HUES6 (cell line): ENCODE results near the gene CTNND2.

Experiments used
- H3K27ac ChIP-seq: 2 replicates; pipeline ENCODE4 v1.7.0; 2013; ENCODE audit warnings: low read depth, mild to moderate bottlenecking, low read length, inconsistent platforms
- H3K27me3 ChIP-seq: 2 replicates; pipeline ENCODE4 v1.6.1; 2013; ENCODE audit warnings: low read length; ENCODE audit not compliant: control insufficient read depth, insufficient read depth
- H3K36me3 ChIP-seq: 2 replicates; pipeline ENCODE4 v1.6.1; 2013; ENCODE audit warnings: low read length; ENCODE audit not compliant: control insufficient read depth, insufficient read depth
- H3K4me1 ChIP-seq: 2 replicates; pipeline ENCODE4 v1.6.1; 2013; ENCODE audit warnings: low read length; ENCODE audit not compliant: control insufficient read depth, insufficient read depth
- H3K4me3 ChIP-seq: 2 replicates; pipeline ENCODE4 v1.5.1; 2013; ENCODE audit warnings: low read depth, low read length
- H3K9ac ChIP-seq: one replicate; pipeline ENCODE4 v1.6.1; 2013; ENCODE audit warnings: mild to moderate bottlenecking, low read length
- H3K9me3 ChIP-seq: 2 replicates; pipeline ENCODE4 v1.6.1; 2013; ENCODE audit warnings: low read depth, low read length; ENCODE audit not compliant: control insufficient read depth, insufficient read depth

The CTNND2 gene

DNA sequence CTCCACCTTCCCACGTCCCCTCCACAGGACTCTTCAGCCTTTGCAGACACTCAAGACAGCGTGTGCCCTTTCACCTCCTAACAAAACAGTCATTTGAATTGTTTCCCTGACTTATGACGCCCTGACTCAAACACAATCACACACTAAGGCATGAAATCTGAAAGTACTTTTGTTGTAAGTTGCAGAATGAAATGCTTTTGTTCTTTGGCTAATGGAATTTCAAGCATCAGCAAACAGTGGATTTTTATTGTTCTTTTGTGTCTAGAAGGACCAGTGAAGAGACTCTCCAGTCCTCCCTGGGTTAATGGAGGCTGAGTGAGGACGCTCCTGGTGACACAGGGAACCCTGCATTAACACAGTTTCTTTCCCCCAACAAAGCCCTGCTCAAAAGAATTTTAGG, 380.1 kb downstream of the CTNND2 start:
- Histone ChIP-seq H3K9ac (no peak overlapping the region), H3K9me3 (no peaks in the 10 kb centered on the region), H3K36me3 (no peaks in the 10 kb centered on the region), H3K4me1 (peaks cover 22% of the 10 kb centered on the region), H3K27ac (no peak overlapping the region), H3K27me3 (no peaks in the 10 kb centered on the region), H3K4me3 (no peak overlapping the region)

- Histone ChIP-seq H3K9ac (no peak overlapping the region), H3K27me3 (no peaks in the 10 kb centered on the region), H3K4me3 (no peak overlapping the region), H3K9me3 (no peaks in the 10 kb centered on the region), H3K4me1 (peaks cover 18% of the 10 kb centered on the region), H3K36me3 (no peaks in the 10 kb centered on the region), H3K27ac (no peak overlapping the region)
Measured at GRCh38 chr5:11522796-11523195, 381.4 kb downstream of the CTNND2 start.

DNA sequence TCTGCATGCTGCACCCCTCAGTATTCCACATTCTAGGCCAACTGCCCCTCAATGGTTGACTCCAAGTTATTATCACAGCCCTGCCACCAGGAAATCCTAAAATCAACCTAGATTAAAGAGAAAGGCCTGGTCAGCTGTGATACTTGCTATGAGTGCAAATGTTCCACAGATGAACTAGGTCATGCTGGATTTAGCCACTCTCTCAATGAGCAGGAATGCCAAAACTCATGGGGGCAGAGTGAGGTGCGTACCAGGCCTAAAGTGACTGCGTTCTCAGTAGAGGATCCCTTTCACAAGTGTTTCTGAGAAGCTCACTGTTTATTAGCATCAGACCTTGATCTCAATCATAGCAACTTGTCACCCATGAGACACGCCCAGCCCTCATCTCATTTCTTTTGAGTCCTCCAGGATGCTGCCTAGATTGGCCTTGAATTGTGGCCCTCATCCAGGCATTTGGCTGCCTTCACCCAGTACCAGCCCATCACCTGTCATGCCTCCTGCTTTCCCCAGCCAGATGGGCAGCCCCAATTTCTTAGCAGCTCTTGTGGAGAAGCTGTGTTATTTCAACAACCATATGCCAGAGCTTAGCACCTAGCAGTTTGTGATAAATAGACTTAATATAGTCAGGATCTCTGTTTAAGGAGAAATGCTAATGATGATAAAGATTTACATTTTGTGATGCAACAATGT, 383.9 kb downstream of the CTNND2 start:
- Histone ChIP-seq H3K4me1 (peaks cover 15% of the 10 kb centered on the region), H3K9ac (no peak overlapping the region), H3K4me3 (no peak overlapping the region)

DNA sequence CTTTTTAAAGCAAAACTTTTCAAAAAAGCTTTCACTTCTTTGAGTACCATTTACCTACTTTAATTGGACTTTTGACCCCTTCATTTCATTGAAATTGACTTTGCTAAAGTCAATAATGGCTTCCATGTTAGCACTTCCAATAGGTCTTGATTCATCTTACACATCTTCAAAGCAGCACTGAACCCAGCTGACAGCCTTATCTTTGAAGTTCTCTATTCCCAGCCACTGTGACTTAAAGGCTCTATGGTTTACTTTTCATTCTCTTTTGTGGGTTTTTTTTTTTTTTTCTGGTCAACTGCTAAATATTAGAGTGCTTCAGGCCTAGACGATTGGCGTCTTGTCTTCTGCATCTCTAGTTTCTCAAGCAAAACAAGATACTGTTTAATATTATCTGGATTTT, 385.0 kb downstream of the CTNND2 start:
- H3K27me3 ChIP-seq, result no peaks in the 10 kb centered on the region
- no peaks in the 10 kb centered on the region for H3K9me3 ChIP-seq
- no peak overlapping the region for H3K27ac ChIP-seq
- H3K4me1 ChIP-seq, result peaks cover 3% of the 10 kb centered on the region
- no peak overlapping the region for H3K4me3 ChIP-seq
- no peaks in the 10 kb centered on the region for H3K36me3 ChIP-seq
- H3K9ac ChIP-seq, result no peak overlapping the region

More for the DNA sequence above, 383.9 kb downstream of the CTNND2 start:
- H3K27ac ChIP-seq, result no peak overlapping the region
- H3K27me3 ChIP-seq, result no peaks in the 10 kb centered on the region
- no peaks in the 10 kb centered on the region for H3K9me3 ChIP-seq
- no peaks in the 10 kb centered on the region for H3K36me3 ChIP-seq

GRCh38 chr5:11518676-11519075, 385.6 kb downstream of the CTNND2 start:
- H3K27me3 ChIP-seq, result no peaks in the 10 kb centered on the region
- H3K4me3 ChIP-seq, result no peak overlapping the region
- no peak overlapping the region for H3K27ac ChIP-seq
- no peaks in the 10 kb centered on the region for H3K9me3 ChIP-seq
- H3K9ac ChIP-seq, result no peak overlapping the region
- H3K4me1 ChIP-seq, result no peaks in the 10 kb centered on the region; the same call in 1 of the 2 replicates
- H3K36me3 ChIP-seq, result no peaks in the 10 kb centered on the region

DNA sequence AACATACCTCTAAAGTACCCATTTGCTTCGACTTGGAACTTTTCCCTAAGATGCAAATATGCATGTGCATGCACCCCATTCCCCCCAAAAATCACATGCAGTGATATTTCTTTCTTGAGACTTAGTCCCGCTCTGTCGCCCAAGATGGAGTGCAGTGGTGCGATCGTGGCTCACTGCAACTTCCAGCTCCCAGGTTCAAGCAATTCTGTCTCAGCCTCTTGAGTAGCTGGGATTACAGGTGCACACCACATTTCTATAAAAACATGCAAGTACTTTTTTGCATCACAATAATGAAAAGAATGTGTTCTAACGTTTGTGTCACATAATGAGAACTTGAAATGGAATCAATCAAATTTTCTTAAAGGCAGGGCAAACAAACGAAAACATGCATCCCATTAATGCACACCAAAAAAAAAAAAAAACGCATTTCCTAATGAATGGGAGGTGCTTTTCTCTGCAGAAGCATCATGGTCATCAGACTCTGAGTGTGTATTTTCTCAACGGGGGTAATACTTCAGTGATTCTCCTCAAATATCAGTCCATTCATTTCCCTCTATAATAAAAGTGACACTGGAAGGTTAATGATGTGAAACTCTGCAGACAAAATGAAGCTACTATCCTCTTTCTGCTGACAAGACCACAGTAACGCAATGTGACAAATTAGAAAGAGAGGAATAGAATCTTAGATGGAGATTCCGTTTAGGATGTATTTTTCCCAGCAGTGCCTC, 389.4 kb downstream of the CTNND2 start:
- Histone ChIP-seq H3K27ac (no peak overlapping the region), H3K27me3 (no peaks in the 10 kb centered on the region), H3K36me3 (no peaks in the 10 kb centered on the region)

DNA sequence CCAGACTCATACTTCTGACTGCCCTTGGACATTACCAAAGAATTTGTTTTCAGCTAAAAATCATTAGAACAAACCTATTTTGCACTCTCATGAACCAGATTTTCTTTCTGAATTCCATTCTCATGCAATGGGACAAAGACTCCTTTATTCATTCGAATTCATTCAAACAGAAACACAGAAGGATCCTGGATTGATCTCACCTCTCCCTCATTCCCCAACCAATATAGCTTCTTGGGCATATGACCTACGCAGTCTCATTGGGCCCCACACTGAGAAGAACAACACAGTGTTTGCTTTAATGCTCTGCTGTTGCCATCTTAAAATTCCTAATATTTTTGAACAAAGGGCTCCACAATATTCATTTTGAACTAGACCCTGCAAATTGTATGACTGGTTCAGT, 392.4 kb downstream of the CTNND2 start:
- Histone ChIP-seq H3K27ac (no peak overlapping the region), H3K4me3 (no peak overlapping the region)

More for the DNA sequence above, 389.4 kb downstream of the CTNND2 start:
- H3K4me1 ChIP-seq, result no peaks in the 10 kb centered on the region; the same call in 1 of the 2 replicates
- H3K9me3 ChIP-seq, result no peaks in the 10 kb centered on the region
- H3K4me3 ChIP-seq, result no peak overlapping the region
- H3K9ac ChIP-seq, result no peak overlapping the region

DNA sequence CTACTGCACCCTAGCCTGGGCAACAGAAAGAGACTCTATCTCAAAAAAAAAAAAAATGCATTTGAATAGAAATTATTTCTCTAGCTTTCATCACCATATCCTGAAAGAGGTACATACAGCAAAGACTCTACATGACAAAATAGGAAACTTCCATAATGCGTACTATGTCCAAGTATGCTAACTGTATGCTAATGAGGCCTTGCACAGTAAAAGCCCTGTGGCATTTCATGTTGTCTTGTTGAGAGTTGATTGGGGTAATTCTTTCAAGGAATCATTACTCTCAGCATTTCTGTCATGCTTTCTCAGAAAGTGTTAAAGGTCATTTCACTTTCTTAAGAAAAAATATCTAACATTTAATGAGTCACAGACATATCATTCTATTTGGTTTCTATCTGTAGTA, 393.4 kb downstream of the CTNND2 start:
- H3K4me3 ChIP-seq, result no peak overlapping the region
- peaks cover 2% of the 10 kb centered on the region; the same call in 1 of the 2 replicates for H3K4me1 ChIP-seq
- H3K9me3 ChIP-seq, result no peaks in the 10 kb centered on the region
- no peak overlapping the region for H3K27ac ChIP-seq
- no peaks in the 10 kb centered on the region for H3K27me3 ChIP-seq
- H3K9ac ChIP-seq, result no peak overlapping the region
- no peaks in the 10 kb centered on the region for H3K36me3 ChIP-seq

More for the DNA sequence above, 392.4 kb downstream of the CTNND2 start:
- H3K9ac ChIP-seq, result no peak overlapping the region
- no peaks in the 10 kb centered on the region for H3K9me3 ChIP-seq
- H3K4me1 ChIP-seq, result peaks cover 2% of the 10 kb centered on the region; the same call in 1 of the 2 replicates
- no peaks in the 10 kb centered on the region for H3K27me3 ChIP-seq
- no peaks in the 10 kb centered on the region for H3K36me3 ChIP-seq

- Histone ChIP-seq H3K4me1 (peaks cover 3% of the 10 kb centered on the region), H3K36me3 (no peaks in the 10 kb centered on the region), H3K4me3 (no peak overlapping the region), H3K27ac (no peak overlapping the region), H3K27me3 (no peaks in the 10 kb centered on the region), H3K9me3 (no peaks in the 10 kb centered on the region), H3K9ac (no peak overlapping the region)
Measured at GRCh38 chr5:11509793-11510192, 394.5 kb downstream of the CTNND2 start.

- peaks cover 8% of the 10 kb centered on the region; the same call in 1 of the 2 replicates for H3K4me1 ChIP-seq
- H3K27me3 ChIP-seq, result no peaks in the 10 kb centered on the region
- no peaks in the 10 kb centered on the region for H3K36me3 ChIP-seq
- no peak overlapping the region for H3K9ac ChIP-seq
- H3K27ac ChIP-seq, result no peak overlapping the region
- H3K9me3 ChIP-seq, result no peaks in the 10 kb centered on the region
- H3K4me3 ChIP-seq, result no peak overlapping the region
Measured at GRCh38 chr5:11507156-11507910, 396.9 kb downstream of the CTNND2 start.

GRCh38 chr5:11504886-11505193, 399.4 kb downstream of the CTNND2 start:
- Histone ChIP-seq H3K27me3 (no peaks in the 10 kb centered on the region), H3K4me3 (no peak overlapping the region), H3K36me3 (no peaks in the 10 kb centered on the region), H3K9me3 (no peaks in the 10 kb centered on the region), H3K9ac (no peak overlapping the region), H3K4me1 (peaks cover 8% of the 10 kb centered on the region; the same call in 1 of the 2 replicates), H3K27ac (no peak overlapping the region)
